HUDEP-2 (cell line): ENCODE measurements around the gene DNAJB14.
A peak's percentile ranks its signal among the peaks of the same experiment; 100 is the strongest.
"Not testable (repeated sequence)": the region's sequence is repeated elsewhere in the genome, so short reads cannot be mapped to it uniquely, and the experiment has no call there.

ENCODE experiments used
- DNase-seq, 76 experiments: peaks; one replicate each; lab custom pipeline; 2025; ENCODE audit not compliant: unreplicated experiment in 76 of 76; lab: John Stamatoyannopoulos, UW

DNAJB14 gene

DNA sequence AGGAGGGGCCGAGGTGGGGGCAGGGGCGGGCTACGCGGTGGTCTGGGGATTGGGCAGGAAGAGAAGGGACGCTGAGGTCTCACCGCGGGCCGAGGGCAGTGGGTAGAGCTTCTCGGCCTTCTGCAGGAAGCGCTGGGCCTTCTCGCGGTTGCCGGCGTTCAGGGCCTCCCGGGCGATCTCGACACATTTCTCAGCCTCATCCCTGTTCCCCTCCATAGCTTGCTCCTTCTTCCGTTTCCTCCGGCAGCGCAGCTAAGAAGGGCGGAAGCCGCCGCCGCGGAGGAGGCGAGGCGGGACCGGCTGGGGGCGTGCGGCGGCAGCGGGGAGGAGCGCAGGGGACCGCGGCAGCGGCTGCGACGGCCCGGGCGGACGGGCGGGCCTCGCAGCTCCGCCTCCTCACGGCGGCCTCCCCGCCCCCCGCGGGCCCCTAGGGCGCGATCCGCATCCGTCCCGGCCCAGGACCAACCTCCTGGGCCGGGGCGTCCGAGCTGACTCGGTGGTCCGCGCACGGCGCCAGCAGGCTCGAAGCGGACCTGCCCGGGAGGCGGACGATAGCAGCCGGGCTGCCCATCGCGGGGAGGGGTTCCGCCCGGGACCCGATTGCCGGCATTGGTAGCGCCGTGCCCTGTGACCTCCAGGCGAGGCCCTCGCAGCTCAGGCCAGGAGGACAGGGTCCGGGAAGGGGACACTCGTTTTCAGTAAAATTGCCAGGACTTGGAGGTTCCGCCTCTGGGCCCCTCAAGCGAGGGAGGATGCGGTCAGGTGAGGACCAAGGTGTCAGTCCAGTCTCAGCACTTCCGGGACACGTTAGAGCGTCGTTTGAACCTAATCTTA, at the start of gene DNAJB14:
TSS of gene DNAJB14 (minus strand) at position 263 of the 834 bp plus-strand sequence. CDS start at position 216, 47 bp downstream.
- peak in 71 of 76 experiments; percentile 2 to 74 (median 49) for DNase-seq

DNA sequence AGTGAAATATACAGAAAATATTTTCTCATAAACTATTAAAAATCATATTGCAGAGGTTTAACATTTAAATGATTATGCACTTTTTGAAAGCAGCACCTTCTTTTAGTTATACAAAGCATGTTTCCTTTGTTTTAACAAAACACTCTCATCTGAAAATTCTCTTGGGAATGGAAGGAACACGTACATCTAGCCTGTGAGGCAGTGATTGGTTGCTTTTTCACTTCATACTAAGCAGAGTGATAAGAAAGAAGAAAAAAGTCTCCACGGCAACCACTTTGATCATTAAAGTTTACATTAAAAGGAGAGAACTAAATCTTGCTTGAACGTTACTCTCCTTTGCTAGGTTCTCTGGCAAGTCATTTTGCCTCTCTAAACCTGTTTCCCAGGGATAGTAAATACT, 45.3 kb upstream of the DNAJB14 start:
- no peak for DNase-seq

DNA sequence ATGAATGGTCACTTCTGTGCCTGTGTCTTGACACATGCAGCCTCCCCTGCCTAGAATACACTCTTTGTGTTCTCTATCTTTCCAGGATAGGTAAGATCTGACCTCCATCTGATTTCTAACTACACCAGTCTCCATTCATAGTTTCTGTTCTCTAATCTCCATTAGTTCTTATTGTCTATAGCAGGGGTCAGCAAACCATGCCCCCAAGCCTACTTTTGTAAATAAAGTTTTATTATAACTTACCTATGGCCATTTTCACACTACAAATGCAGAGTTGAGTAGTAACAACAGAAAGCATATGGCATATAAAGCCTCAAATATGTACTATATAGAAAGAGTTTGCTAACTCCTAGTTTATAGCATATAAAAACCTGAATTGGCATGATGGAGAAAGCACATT, 41.3 kb upstream of the DNAJB14 start:
- no peak for DNase-seq

DNA sequence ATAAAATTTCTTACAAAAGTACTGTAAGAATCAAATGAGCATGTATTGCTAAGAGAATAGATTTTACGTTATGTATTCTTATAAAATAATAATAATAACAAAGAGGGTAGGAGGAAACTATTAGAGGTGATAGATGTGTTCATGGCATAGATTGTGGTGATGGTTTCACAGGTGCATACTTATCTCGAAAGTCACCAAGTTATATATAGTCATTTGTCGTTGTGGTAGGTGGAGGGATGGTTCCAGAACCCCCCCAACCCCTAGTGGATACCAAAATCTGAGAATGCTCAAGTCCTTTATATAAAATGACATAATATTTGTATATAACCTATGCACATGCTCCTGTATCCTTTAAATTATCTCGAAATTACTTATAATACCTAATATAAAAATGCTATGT, 40.4 kb upstream of the DNAJB14 start:
- DNase-seq = no peak

DNA sequence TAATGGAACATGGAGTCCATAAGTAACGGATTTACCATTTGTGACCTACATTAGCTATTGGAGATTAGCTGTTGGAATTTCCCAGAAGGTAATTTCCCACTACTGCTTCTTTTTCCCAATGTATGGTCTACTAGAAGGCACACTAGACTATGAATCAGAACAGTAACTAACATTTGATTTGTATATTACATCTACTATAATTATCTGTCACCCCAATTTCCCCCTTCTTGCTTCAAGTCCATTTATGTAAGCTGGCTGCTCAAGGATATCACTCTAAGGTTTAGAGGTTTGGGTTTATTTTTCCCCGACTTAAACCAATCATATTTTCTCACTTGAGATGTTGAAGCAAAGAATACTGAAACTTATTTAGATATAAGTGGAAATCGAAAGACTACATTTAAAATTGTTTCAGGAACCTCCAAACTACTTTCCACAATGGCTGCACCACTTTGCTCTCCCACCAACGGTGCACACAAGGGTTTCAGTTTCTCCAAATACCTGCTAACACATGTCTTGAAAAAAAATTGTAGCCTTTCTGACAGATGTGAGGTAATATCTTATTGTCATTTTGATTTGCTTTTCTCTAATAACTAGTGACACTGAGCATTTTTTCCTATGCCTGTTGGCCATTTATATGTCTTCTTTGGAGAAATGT, 37.0 kb upstream of the DNAJB14 start:
- DNase-seq = no peak

DNA sequence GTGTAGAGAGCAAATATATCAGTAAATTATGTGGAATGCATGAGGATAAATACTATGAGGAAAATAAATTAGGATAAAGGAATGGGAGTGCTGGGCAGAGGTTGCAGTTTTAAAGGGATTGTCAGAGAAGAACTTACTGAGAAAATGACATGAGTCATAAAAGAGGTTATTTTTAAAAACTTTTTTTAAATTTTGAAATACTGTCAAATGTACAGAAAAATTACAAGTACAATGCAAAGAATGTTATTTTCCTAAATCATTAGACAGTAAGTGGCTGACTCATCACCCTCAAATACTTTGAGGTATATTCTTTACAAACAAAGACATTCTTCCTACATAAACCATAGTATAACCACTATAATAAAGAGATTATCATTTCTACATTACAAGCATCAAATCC, 33.5 kb upstream of the DNAJB14 start:
- no peak for DNase-seq

DNA sequence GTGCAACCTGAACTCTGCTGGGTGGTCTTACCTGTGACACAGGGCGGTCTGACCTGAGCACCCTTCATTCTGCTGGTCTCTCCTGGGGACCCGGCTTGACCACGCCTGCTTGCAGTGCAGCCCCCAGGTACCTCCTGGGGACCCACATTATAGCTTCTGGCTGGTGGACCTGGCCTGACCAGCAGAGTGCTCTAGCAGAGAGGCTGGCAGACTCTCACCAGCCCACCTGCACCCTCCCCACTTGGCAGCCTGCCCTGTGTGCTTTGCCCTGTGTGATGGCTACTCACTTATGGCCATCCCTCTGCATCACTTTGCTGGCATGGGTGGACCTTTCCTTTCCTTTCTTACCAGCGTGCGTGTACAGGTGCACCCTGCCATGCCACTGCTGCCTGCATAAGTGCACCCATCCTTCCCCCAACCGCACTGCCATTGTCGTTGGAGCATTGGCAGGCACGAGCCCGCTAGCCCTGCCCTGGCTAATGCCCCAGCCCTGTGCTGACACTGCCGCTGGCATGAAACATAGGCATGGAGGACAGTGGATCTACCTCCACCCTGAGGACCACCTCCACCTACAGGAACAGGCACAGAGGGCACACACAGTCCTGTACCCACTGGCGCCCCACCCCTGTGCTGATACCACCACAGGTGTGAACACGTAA, 25.2 kb upstream of the DNAJB14 start:
- no peak for DNase-seq

DNA sequence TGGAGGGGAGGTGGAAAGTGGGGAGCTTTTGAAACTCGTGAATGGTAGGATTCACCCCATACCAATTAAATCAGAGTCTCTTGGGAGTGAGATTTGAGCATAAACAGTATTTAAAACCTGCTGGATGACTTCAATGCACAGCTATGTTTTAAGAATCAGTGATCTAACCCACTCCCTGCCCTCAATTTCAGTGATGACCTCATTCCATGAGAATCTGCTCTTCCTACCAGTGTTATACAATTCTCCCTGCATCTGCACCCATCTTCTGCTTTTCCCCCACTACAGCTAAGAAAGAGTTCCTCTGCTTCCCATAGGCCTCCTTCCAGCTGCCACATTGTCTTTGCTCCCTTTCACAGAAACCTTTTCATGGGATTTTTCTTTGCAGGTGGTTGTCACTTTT, 21.9 kb upstream of the DNAJB14 start:
- DNase-seq = no peak

DNA sequence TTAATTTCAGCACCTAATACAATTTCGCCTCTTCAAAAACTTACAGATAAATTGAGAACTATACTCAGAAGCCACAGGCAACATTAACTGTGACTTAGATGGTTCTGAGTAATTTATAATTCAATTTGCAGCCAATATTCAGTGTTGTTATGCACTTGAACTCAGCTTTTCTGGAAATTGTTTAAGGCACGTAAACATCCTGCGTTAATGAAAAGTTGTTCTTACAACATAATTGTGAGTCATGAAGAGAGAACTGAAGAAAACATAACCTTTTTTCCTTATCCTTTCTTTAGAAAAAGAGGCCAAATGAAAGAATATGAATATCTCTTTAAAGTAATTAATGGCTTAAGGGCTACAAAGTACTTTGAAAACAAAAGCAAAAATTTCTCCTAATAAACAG, 20.3 kb upstream of the DNAJB14 start:
- no peak for DNase-seq

DNA sequence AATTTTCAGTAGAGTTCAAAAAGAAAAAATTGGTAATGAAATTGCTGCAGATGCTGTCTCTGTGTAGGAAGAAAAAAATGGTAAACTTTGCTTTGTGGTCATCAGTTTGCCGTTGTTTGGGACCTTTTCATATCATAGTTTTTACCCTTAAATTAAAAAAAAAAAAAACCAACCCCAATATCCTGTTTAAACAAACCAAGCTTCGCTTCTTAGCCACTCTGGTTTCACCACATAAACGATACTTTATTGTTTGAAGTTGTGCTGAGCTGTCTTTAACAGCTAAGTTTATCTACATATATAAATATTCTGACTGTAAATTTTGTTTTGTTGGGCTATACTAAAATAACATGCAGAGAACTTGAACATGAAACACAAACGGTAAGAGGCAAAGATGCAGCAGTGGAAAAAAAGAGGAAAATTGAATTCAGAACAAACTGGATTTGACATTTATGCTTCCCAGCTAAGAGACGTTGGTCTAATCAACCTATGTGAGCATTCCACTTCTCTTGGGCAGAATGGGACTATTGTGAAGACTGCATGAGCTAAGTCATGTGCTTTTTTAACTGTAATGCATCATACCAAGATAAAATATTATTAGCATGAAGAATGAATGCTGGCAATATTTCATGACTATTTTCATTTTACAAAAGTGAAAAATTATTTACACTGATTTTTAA, 19.4 kb upstream of the DNAJB14 start:
- DNase-seq = no peak

DNA sequence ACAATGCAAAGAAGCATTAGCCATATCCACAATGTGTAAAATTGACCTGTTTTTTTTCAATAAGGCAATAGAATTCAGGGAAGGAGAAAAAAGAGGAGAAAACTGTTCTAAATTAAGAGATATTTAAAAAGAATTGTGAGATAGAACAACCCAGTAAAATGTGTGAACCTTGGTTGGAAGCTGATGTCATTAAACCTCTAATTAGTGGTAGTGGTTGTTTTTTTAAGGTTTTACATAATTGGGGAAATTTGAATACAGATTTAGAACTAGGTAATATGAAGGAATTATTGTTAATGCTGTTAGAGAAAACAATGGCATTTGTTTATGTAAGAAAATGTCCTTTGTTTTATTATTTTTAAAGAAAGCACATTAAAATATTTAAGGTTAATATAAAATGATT, 18.8 kb upstream of the DNAJB14 start:
- no peak for DNase-seq

DNA sequence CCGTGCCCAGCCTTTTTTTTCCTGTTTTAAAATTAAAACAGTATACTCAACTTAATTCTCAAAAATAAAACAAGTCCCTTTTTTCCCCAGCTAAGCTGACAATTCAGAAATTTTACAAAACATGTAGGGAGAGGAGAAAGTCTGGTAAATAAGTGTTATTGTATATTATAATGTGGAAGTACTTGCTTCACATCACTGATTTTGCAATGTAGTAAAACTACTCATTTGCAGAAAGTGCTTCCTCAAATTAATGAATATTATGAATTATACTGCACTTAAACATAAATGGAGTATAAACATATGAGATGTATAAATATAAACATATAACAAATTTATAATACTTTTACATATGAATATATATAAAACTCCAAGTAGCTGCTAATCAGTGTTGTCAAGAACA, 15.3 kb upstream of the DNAJB14 start:
- no peak for DNase-seq

DNA sequence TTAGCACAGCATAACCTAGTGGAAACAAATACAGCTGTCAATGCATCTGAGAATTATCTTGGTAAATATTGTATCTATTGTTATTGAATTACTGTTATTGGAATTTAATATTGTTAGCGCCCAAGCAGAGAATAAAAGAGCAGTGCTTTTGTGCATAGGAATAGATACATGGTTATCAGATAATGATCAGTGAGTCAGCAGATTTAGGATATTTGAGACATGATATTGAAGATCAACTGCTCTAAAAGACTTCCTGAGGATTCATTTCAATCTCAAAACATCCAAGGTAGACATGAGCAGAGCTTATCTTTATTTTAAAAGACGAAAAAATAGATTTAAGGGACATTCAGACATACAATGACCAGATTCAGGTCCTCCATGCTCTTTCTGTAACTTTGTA, 14.2 kb upstream of the DNAJB14 start:
- DNase-seq = no peak

DNA sequence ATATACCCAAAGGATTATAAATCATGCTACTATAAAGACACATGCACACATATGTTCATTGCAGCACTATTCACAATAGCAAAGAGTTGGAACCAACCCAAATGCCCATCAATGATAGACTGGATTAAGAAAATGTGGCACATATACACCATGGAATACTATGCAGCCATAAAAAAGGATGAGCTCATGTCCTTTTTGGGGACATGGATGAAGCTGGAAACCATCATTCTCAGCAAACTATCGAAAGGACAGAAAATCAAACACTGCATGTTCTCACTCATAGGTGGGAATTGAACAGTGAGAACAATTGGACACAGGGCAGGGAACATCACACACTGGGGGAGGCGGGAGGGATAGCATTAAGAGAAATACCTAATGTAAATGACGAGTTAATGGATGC, 11.8 kb upstream of the DNAJB14 start:
- not testable (repeated sequence) for DNase-seq

DNA sequence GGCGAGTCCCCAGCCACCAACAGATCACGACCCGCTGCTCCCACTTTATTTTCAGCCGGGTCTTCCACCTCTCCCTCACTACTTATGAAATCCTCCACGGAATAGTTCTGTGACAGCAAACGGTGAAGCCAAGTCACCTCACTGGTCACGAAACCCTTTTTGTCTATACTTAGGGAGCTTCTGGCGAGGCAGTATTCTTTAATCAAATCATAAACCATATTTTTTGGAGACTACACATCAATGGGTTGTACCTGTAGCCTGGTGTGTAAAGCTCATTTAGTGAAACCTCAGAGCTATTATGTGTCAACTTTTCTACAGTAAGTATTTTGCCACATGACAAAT, 4.5 kb upstream of the DNAJB14 start:
- DNase-seq = peak in 1 of 76 experiments; percentile 19

DNA sequence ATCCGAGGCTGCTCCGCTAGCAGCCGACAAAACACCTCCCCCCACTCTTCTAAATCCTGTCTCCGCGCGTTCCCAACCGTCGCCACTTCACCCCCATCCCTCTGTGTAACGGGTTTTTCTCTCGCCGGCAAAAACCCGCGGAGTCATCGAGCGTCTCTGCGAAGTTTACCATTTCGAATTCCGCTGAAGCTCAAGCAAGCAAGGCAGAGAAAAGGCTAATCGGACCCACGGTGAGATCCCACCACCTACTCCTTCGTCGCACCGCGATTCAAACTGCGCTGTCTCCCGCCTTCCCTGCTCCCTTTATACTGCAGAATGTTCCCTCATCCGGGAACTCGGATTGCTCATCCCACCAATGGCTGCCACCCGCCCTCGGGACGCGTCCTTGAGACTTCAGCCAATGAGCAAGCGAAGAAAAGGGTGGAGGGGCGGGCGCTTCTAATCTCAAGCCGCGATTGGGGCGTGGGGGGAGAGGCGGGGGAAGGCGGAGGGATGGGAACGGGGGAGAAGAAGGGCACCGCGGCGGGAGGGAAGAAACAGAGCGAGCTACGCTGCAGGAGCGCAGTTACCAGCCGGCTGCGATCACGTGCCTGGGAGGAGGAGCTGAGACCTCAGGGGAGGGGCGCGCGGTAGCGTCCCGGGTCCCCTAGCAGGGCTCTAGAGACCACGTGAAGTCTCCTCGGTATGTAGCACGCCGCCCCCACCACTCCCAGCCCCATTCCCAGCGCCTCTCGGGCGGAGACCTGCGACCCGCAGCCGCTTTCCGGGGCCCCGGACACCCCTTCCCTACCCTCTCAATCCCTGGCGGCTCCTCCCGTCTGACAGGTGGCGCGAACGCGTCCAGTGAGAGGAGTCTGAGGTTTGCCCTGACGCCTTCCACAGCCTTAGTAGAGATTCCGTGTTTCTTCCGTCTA, 3.8 kb upstream of the DNAJB14 start, which contains the start of gene H2AZ1:
TSS of gene H2AZ1 (minus strand) at position 277 of the 914 bp plus-strand sequence. CDS start at position 172, 105 bp downstream.
- peak; percentile 54 to 99 (median 95) for DNase-seq

DNA sequence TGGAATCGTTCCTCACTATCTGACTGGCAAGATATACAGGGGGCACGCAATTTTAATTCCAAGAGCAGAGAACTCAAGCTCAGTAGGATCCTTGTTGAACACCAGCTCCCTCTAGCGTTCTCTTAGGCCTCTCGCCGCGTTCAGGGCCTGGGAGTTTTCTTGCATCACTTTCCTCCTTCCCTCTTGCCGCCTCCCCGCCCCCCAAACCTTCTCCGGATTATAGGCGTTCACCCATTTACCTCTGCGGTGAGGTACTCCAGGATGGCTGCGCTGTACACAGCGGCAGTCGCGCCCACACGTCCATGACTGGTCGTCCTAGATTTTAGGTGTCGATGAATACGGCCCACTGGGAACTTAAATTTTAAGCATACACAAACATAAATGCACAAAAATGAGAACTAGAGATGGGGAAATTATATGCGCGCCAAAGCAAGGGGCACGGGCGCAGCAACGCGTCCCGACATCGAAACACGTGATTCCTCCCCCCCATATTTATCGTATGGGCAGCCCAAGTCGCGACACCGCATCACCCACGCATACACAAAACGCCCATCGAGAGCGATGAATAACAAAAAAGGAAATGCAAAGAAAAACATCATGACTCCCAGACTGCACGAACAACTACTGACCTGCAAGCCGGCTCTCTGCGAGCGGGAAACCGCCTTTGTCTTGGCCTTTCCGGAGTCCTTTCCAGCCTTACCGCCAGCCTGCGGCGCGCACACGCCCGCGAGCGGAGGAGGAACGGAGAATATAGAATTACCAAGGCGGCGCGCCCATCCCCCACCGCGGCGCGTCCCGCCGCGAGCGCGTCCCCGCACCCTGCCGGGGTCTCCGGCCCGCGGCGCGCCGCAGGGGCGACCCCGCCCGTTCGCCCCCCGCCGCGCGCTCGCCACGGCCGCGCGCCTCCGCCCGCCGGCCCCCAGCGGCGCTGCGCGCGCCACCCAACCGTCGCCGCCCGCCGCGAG, 2.9 kb upstream of the DNAJB14 start:
- peak in 75 of 76 experiments; percentile 15 to 91 (median 81) for DNase-seq

DNA sequence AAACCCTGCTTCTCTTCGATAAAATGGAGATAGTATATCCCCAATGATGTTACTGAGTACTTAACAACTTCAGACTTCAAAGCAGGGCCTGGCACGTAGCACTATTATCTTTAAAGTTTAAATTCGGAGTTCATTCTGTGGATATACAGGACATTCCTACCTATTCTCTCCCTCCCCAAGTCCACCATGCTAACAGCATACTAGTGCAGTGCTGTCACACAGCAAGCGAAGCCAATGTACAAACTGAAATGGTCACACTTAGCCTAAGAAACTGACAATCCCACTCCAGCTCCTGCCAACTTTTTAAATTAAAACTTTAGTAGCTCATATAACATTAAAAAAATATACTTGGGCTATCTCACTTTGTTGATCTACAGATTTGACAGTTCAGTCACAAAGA, 1.2 kb upstream of the DNAJB14 start:
- DNase-seq = peak in 2 of 76 experiments; percentile 1 to 5

DNA sequence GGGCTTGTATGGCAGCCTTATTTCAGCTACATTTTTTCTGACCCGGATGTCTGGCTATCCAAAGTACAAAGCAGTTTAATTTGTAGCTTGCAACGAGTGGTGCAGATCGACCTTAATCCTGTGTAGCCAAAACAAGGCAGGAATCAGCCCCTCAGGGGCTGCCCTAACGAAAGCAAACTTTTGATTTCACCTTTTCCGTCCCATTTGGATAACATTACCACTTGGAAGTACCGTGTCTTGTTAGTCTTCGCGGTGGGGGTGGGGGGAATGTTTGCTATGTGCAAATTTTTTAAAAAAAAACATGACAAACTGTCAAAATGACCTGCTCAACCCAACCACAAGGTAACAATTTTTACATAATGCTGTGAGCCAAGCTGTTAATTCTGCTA, 766 bp upstream of the DNAJB14 start:
- peak in 1 of 76 experiments; percentile 1 for DNase-seq
